ENCODE measurements around the gene RAD50.
"Not testable (repeated sequence)": the region's sequence is repeated elsewhere in the genome, so short reads cannot be mapped to it uniquely, and the experiment has no call there.

RAD50 gene

DNA sequence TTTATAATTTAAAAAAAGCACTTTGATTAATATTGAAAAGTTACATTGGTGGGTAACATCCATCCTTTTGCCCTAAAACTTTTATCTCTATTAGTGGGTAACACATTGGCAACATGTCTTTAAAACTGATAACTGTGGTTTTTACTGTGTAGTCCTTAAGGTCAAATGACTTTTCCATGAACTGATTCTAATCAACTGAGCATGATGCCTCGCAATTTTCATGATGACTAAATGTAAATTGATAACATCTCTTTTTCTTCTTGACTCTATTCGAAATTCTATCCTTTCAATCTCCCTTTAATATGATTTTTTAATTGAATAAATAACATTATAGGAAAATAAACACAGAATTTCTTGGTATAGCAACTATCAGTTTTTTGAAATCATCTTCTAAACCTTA is 7.2 kb upstream of the RAD50 start:
- in situ Hi-C loops (cut with HindIII; ENCODE audit: low pct_ligation_motif_present, low sequenced_read_pairs) = no loop called here
- TF ChIP-seq, protein P1, sequence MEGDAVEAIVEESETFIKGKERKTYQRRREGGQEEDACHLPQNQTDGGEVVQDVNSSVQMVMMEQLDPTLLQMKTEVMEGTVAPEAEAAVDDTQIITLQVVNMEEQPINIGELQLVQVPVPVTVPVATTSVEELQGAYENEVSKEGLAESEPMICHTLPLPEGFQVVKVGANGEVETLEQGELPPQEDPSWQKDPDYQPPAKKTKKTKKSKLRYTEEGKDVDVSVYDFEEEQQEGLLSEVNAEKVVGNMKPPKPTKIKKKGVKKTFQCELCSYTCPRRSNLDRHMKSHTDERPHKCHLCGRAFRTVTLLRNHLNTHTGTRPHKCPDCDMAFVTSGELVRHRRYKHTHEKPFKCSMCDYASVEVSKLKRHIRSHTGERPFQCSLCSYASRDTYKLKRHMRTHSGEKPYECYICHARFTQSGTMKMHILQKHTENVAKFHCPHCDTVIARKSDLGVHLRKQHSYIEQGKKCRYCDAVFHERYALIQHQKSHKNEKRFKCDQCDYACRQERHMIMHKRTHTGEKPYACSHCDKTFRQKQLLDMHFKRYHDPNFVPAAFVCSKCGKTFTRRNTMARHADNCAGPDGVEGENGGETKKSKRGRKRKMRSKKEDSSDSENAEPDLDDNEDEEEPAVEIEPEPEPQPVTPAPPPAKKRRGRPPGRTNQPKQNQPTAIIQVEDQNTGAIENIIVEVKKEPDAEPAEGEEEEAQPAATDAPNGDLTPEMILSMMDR (IDR thresholded peaks at IDR 0.05; ENCODE audit: low read depth, low read length, missing control alignments) = no peak
- H3K4me3 ChIP-seq (ENCODE audit: low read depth, low read length) = no peak overlapping the region
- H3K36me3 ChIP-seq (replicated peaks) = no peaks in the 10 kb centered on the region
- H3K27ac ChIP-seq = no peak overlapping the region
- no peaks in the 10 kb centered on the region for H3K27me3 ChIP-seq (replicated peaks)
- DNase-seq = no peak

DNA sequence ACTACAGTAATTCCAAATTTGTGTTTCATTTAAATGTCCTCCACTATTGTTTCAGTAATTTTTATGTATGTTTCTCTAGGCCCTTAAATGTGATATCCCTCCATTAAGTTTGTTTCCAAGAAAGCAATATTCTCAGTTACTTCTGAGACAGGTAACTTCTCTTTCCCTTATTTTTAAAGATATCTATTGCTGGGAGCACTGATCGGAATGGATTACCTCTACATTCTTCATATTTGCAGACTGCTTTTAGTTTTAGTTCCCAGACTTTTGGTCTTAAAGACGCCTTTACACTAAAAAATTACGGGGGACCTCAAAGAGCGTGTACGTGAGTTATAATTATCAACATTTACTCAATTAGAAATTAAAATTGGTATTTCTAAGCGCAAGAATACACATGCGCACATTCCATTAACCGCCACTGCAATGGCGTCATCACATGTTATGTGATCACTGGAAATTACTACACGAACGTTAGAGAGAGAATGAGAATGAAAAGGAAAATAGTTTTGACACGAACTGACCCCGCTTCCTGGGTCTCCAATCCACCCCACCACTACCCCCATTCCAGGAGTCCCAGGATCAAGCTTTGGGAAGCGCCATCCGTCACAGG is 519 bp upstream of the RAD50 start:
- TF ChIP-seq, protein P1 (IDR thresholded peaks at IDR 0.05; ENCODE audit: low read depth, low read length, missing control alignments) = no peak
- in situ Hi-C loops (cut with HindIII; ENCODE audit: low pct_ligation_motif_present, low sequenced_read_pairs) = no loop called here
- peak overlapping the region; percentile 72 for H3K27ac ChIP-seq
- no peak for DNase-seq
- H3K27me3 ChIP-seq (replicated peaks) = no peaks in the 10 kb centered on the region
- peak overlapping the region; percentile 75 for H3K4me3 ChIP-seq (ENCODE audit: low read depth, low read length)
- H3K36me3 ChIP-seq (replicated peaks) = no peaks in the 10 kb centered on the region

DNA sequence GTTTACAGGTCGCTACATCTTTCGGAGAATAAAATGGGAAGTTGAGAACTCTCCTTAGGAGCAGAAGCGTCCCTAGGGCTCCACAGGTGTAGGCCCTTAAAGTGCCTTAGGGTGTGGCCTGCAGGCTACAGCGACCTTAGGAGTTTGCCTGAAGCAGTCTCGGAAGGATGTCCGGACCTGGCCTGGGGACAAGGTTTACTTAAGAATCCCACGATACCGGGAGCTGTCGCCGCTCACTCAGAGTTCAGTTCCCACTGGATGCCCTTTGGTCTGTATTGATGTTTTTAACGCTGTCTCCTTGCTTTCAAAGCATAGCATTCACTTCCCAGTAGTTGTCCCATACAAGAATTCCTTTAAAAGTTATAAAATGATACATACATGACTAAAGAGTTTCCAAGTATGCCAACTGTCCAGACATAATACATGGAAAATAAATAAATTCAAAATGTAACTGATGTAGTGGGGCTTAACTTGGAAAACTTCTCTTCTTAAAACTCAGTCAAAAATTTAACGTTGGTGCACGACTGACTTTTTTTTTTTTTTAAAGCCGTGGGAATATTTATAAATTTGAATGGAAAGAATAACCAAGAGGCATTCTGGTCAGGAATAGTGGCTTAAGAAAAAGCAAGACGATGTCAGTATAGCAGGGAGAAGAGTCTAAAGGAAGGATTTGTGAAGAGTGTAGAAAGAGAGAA is 848 bp downstream of the RAD50 start:
- DNase-seq = peak; percentile 14
- H3K27ac ChIP-seq = peak overlapping the region; percentile 72

DNA sequence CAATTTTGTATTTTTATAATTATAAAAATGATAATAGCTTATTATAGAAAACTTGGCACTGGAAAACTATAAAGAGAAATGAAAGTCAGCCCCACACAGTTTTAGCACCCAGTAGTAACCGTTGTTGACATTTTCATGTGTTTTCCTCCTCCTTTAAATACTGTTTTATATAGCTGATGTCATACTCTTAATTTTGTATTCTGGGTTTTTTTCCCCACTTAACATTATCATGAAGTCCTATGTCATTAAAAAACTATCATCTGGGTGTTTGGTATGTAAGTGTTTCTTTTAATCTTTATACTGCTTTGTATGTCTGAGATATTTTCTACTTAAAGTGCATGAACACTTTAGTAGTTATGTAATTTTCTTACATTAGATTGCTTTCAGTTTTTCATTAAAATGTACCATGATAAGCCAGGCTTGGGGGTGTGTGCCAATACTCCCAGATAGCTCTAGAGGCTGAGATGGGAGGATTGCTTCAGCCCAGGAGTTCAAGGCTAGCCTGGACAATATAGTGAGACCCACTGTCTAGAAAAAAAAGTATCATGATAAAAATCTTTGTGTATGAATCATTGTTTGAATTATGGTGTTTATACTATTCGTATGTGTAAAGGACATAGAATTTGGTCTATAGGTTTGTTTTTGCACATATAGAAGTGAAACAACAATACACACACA is 2.7 kb downstream of the RAD50 start:
- no peaks in the 10 kb centered on the region for H3K36me3 ChIP-seq (replicated peaks)
- in situ Hi-C loops (cut with HindIII; ENCODE audit: low pct_ligation_motif_present, low sequenced_read_pairs) = no loop called here
- H3K27me3 ChIP-seq (replicated peaks) = no peaks in the 10 kb centered on the region
- no peak overlapping the region for H3K4me3 ChIP-seq (ENCODE audit: low read depth, low read length)
- no peak overlapping the region for H3K27ac ChIP-seq
- TF ChIP-seq, protein P1 (IDR thresholded peaks at IDR 0.05; ENCODE audit: low read depth, low read length, missing control alignments) = no peak
- no peak for DNase-seq

More for the DNA sequence above, 848 bp downstream of the RAD50 start:
- H3K36me3 ChIP-seq (replicated peaks) = no peaks in the 10 kb centered on the region
- no peaks in the 10 kb centered on the region for H3K27me3 ChIP-seq (replicated peaks)
- TF ChIP-seq, protein P1 (IDR thresholded peaks at IDR 0.05; ENCODE audit: low read depth, low read length, missing control alignments) = no peak
- peak overlapping the region; percentile 75 for H3K4me3 ChIP-seq (ENCODE audit: low read depth, low read length)
- in situ Hi-C loops (cut with HindIII; ENCODE audit: low pct_ligation_motif_present, low sequenced_read_pairs) = no loop called here

DNA sequence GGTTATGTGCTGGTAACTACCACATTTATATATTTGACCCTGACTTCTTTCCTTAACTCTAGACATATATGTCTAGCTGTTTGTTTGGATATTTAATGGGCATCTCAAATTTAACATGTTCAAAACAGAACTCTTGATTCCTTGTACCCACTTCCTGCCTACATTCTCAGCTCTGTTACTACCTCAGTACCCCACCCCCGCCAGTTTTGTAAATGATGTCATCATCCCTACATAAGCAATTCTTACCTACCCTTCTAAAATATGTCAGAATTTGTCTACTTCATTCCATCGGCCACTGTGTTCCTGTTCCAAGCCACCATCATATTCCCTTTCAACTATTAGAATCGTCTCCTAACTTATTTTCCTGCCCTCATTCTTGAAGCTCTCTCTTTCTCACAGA is 4.8 kb downstream of the RAD50 start:
- Histone ChIP-seq H3K4me3 (ENCODE audit: low read depth, low read length) (no peak overlapping the region), H3K27ac (no peak overlapping the region), H3K36me3 (replicated peaks) (peaks cover 2% of the 10 kb centered on the region), H3K27me3 (replicated peaks) (no peaks in the 10 kb centered on the region)
- peak; percentile 0 for DNase-seq
- TF ChIP-seq, protein P1 (IDR thresholded peaks at IDR 0.05; ENCODE audit: low read depth, low read length, missing control alignments) = no peak
- in situ Hi-C loops (cut with HindIII; ENCODE audit: low pct_ligation_motif_present, low sequenced_read_pairs) = no loop called here

DNA sequence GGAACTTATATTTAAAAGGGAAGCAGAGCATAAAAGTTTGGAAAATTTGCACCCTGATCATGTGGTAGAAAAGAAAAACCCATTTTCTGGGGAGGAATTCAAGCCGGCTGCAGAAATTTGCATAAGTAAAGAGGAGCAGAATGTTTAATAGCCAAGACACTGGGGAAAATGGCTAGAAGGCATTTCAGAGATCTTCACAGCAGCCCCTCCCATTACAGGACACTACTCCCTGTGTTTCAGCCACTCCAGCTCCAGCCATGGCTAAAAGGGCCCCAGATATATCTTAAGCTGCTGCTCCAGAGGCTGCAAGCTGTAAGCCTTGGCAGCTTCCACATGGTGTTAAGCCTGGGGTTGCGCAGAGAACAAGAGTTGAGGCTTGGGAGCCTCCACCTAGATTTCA is 7.8 kb downstream of the RAD50 start:
- in situ Hi-C loops (cut with HindIII; ENCODE audit: low pct_ligation_motif_present, low sequenced_read_pairs); H3K4me3 ChIP-seq (ENCODE audit: low read depth, low read length); H3K27me3 ChIP-seq (replicated peaks); H3K27ac ChIP-seq; H3K36me3 ChIP-seq (replicated peaks); DNase-seq: not testable (repeated sequence)
